Skeletal muscle satellite cell (primary cell): ENCODE measurements around the gene COMT.
"Not testable (repeated sequence)": the region's sequence is repeated elsewhere in the genome, so short reads cannot be mapped to it uniquely, and the experiment has no call there.

ENCODE experiments used
- H3K27me3 ChIP-seq: 2 replicates; pipeline ENCODE4 v1.7.0; 2013; ENCODE audit warnings: low read length; ENCODE audit not compliant: control insufficient read depth, insufficient read depth
- H3K36me3 ChIP-seq: 2 replicates; pipeline ENCODE4 v1.7.0; 2013; ENCODE audit warnings: mild to moderate bottlenecking, control low read depth, low read length; ENCODE audit not compliant: insufficient read depth
- H3K4me1 ChIP-seq: 2 replicates; pipeline ENCODE4 v1.7.0; 2013; ENCODE audit warnings: low read length; ENCODE audit not compliant: control insufficient read depth, insufficient read depth
- H3K4me2 ChIP-seq: 2 replicates; pipeline ENCODE4 v1.7.0; 2013; ENCODE audit warnings: mild to moderate bottlenecking, low read length
- H3K4me3 ChIP-seq: 2 replicates; pipeline ENCODE4 v1.7.0; 2013; ENCODE audit warnings: low read length
- H3K9ac ChIP-seq: 2 replicates; pipeline ENCODE4 v1.7.0; 2013; ENCODE audit warnings: mild to moderate bottlenecking, low read depth, low read length, moderate library complexity
- H3K9me3 ChIP-seq: replicated peaks from 2 replicates; pipeline ENCODE4 v1.7.0; 2013; ENCODE audit warnings: mild to moderate bottlenecking, control low read depth, low read length

The COMT gene

DNA sequence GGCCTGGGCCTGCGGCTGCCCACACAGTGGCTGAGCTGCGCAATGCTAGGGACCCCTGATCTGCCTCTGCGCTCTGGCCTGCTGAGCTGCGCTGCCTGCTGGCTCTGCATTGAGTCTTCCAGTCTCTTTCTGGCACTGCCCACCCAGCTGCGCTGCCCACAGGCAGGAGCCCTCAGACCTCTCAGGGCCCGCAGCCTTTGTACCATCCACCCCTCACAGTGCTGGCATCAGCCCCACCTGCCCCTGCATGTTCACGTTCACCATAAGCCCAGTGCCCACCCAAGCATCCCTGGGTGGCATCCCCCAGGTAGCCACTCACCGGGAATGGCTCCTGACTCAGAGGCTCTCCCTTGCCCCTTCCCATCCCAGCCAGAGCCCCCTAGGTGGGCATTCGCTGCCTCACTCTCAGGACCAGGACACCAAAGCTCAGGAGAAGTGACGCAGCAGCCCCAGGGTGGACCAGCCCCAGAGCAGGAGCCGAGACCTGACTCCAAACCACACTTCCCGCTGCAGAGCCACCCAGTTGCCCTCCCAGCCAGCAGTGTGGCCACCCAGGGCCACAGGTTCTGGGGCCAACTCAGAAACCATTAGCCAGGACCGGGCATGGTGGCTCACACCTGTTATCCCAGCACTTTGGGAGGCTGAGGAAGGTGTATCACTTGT lies 21.7 kb upstream of the COMT start:
- H3K4me3 ChIP-seq: no peak overlapping the region
- no peaks in the 10 kb centered on the region for H3K27me3 ChIP-seq
- H3K4me1 ChIP-seq: no peaks in the 10 kb centered on the region
- H3K9ac ChIP-seq: no peak overlapping the region
- no peaks in the 10 kb centered on the region for H3K9me3 ChIP-seq
- H3K4me2 ChIP-seq: no peak overlapping the region
- H3K36me3 ChIP-seq: peaks cover 34% of the 10 kb centered on the region

DNA sequence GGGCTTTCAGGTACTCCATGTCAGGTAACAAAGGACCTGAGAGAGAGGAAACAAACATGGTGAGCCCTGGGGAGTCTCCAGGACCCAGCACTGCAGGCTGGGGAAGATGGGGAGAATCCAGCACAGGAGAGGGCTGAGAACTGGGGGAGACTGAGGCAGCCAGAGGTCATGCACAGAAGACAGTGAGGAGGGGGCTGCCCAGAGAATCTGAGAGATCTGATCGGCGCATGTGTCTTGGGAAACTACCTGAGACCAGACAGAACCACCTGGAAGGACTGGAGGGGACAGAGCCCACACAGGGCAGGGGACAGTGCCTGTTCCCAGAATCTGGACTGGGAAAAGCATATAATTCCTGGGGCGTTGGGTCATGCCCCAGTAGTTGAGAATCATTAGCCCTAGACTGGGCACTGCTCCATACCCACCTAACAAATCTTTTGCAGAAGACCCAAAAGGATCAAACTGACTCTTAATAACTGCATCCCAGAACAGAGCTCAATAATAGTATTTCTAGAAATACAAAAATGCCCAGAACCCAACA lies 20.0 kb upstream of the COMT start:
- H3K36me3 ChIP-seq: peaks cover 21% of the 10 kb centered on the region
- H3K9ac ChIP-seq: no peak overlapping the region

DNA sequence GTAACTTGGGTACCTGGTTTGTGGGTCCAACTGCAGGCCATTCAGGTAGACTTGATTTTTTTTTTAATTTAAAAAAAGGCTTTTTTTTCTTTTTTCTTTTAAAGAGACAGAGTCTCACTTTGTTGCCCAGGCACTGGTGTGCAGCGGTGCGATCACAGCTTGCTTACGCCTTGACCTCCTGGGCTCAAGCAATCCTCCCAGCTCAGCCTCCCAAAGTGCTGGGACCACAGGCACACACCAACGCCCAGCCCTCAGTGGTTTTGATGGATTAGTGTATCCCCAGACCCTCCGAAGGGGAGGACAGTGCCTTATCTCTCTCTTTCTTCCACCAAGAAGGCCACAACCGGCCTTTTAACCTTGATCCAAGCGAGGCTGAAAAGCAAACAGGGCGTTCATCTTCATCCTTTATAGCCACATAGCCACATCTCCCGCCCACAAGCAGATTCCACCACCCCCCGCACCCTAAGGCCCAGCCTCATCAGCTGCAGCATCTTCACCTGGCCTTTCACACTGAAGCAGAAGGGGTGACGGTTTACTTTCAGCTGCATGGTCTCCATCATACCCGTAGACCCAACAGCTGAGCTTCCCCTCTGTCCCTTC lies 17.6 kb upstream of the COMT start:
- H3K27me3 ChIP-seq: no peaks in the 10 kb centered on the region
- no peaks in the 10 kb centered on the region for H3K4me1 ChIP-seq
- no peaks in the 10 kb centered on the region for H3K9me3 ChIP-seq
- H3K4me3 ChIP-seq: no peak overlapping the region
- H3K36me3 ChIP-seq: peaks cover 8% of the 10 kb centered on the region
- H3K9ac ChIP-seq: no peak overlapping the region
- no peak overlapping the region for H3K4me2 ChIP-seq

More for the DNA sequence above, 20.0 kb upstream of the COMT start:
- H3K9me3 ChIP-seq: no peaks in the 10 kb centered on the region
- no peaks in the 10 kb centered on the region for H3K27me3 ChIP-seq
- H3K4me1 ChIP-seq: no peaks in the 10 kb centered on the region
- no peak overlapping the region for H3K4me3 ChIP-seq
- no peak overlapping the region for H3K4me2 ChIP-seq

DNA sequence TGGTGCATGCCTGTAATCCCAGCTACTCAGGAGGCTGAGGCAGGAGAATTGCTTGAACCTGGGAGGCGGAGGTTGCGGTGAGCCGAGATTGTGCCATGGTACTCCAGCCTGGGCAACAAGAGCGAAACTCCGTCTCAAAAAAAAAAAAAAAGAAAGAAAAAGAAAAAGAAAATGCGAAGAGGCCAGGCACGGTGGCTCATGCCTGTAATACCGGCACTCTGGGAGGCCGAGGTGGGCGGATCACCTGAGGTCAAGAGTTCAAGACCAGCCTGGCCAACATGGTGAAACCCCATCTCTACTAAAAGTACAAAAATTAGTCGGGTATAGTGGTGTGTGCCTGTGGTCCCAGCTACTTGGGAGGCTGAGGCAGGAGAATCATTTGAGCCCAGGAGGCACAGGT lies 15.5 kb upstream of the COMT start:
- not testable (repeated sequence) for H3K4me1 ChIP-seq, H3K27me3 ChIP-seq, H3K36me3 ChIP-seq, H3K9ac ChIP-seq, H3K9me3 ChIP-seq, H3K4me2 ChIP-seq, H3K4me3 ChIP-seq

DNA sequence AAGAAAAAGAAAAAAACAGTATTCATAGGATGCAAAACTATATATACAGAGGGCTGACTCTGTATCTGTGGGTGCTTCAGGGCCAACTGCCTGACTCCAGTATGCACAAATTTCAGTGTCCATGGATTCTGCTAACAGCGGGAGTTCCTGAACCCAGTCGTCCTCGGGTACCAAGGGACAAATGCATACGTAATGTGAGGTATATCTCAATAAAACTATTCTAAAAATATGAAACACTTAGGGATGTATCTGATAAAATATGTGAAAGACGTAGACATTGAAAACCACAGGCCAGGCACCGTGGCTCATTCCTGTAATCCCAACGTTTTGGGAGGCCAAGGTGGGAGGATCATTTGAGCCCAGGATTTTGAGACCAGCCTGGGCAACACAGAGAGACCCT lies 13.9 kb upstream of the COMT start:
- no peak overlapping the region for H3K9ac ChIP-seq
- H3K4me3 ChIP-seq: no peak overlapping the region
- peaks cover 10% of the 10 kb centered on the region for H3K36me3 ChIP-seq

DNA sequence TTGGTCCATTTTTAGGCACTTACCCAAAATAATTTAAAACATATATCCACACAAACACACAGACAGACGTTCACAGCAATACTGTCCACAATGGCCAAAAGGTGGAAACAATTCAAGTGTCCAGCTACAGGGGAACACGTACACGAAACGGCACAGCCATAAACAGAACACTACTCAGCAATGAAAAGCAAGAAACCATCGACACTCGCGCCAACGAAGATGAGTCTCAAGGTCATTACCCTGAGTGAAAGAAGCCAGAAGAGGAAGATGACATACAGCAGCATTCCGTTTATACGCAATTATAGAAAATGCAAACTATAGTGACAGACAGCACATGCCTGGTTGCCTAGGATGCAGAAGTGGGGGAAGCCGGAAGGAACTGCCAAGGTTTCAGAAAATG lies 13.4 kb upstream of the COMT start:
- Histone ChIP-seq H3K4me2 (no peak overlapping the region), H3K36me3 (peaks cover 10% of the 10 kb centered on the region), H3K4me1 (no peaks in the 10 kb centered on the region), H3K27me3 (no peaks in the 10 kb centered on the region), H3K4me3 (no peak overlapping the region), H3K9ac (no peak overlapping the region), H3K9me3 (no peaks in the 10 kb centered on the region)

More for the DNA sequence above, 13.9 kb upstream of the COMT start:
- Histone ChIP-seq H3K4me2 (no peak overlapping the region), H3K9me3 (no peaks in the 10 kb centered on the region), H3K27me3 (no peaks in the 10 kb centered on the region), H3K4me1 (no peaks in the 10 kb centered on the region)

DNA sequence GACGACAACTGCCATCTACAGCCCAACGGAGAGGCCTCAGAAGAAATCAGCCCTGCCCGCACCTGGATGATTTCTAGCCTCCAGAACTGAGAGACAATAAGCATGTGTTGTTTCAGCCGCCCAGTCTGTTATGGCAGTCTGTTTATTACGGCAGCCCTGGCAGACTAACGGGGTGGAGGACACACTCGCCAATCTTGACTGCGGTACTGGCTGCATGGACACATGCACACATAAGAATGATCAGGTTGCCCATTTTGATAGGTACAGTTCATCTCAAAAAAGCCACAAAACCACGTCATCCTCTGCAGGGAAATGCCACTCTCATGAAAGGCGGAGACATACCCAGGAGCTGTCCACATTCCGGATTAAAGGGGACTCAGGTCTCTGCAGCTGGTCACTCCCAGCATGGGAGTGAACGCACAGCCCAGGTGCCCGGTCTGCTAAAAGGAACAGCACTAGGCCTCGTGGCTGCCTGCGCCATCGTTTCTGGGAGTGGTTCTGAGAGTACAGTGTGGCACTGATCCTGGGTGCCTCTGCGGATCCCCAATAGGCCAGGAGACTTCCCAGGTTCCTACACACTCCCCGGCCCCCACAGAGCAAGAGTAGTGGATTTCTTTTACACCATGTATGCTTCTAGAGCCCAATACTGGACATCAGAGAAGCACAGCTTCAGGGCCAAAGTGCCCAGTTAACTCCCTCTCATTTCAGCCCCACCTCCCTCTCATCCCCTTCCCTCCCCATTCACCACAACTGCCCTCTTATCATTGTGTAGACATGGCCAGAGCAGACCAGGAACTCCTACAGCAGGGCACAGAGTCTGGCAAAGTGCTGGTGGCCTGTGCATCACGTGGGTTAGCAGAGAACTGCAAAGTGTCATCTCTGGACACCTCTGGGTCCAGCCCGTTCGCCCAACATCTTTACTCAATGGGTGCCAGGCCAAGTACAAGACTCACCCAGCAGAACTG lies 11.7 kb upstream of the COMT start:
- no peak overlapping the region for H3K9ac ChIP-seq
- H3K27me3 ChIP-seq: no peaks in the 10 kb centered on the region
- H3K4me1 ChIP-seq: no peaks in the 10 kb centered on the region
- no peaks in the 10 kb centered on the region for H3K9me3 ChIP-seq
- peaks cover 6% of the 10 kb centered on the region for H3K36me3 ChIP-seq
- no peak overlapping the region for H3K4me3 ChIP-seq
- no peak overlapping the region for H3K4me2 ChIP-seq

DNA sequence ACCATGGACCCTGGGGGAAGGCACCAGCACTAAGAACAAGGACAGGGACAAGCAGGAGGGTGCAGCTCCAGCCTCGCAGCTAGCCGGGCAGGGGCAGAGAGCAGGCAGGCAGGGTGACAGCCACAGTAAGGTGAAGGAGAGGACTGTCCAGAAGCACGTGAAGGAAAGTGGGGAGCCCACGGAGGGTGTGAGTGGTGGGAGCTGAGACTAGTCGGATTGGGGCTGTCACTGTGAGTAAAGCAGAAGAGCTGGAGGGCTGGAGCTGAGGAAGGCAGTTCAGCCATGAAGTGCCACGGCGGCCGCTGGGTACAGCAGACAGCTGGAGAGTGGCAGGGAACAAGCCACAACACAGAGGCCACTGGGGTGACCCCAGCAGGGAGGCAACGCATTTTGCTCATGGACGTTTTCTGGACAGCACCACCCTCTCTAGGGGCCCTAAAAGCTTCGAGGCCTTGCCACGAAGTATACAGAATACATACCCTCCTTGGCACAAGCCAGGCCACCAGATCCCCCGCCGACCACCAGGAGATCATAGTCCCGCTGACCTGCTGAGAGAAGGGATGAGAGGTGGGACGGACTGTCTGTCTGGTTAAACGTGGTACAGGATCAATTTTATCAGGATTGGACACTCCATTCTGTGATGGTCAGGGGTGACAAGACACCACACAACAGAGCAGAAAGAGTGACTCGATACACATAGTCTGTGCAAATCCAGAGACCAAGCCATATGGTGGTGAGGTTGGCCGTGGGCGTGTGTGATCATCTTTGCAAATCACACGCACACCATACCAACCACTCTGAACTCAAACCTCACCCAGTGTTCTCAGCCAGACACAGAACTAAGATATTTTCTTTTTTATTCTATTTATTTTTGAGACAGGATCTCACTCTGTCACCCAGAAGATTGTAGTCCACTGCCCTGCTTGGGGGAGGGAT lies 10.8 kb upstream of the COMT start:
- H3K9me3 ChIP-seq: no peaks in the 10 kb centered on the region
- no peak overlapping the region for H3K4me3 ChIP-seq
- peaks cover 6% of the 10 kb centered on the region for H3K36me3 ChIP-seq
- H3K9ac ChIP-seq: no peak overlapping the region
- H3K27me3 ChIP-seq: no peaks in the 10 kb centered on the region
- no peaks in the 10 kb centered on the region for H3K4me1 ChIP-seq
- no peak overlapping the region for H3K4me2 ChIP-seq

DNA sequence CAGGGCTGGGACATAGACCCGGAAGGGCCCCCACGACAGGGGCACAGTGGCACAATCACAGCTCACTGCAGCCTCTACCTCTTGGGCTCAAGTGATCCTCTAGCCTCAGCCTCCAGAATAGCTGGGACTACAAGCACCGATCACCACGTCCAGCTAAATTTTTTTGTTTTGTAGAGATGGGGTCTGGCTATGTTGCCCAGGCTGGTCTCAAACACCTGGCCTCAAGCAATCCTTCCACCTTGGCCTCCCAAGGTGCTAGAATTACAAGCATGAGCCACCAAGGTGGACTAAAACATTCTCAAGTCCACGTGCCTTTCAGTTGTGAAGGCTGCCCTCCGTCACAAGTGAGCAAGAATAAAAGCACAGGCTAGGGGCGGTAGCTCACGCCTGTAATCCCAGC lies 10.1 kb upstream of the COMT start:
- H3K9ac ChIP-seq: no peak overlapping the region
- no peak overlapping the region for H3K4me2 ChIP-seq
- no peaks in the 10 kb centered on the region for H3K9me3 ChIP-seq
- no peaks in the 10 kb centered on the region for H3K4me1 ChIP-seq
- H3K4me3 ChIP-seq: no peak overlapping the region
- no peaks in the 10 kb centered on the region for H3K27me3 ChIP-seq
- H3K36me3 ChIP-seq: peaks cover 6% of the 10 kb centered on the region

DNA sequence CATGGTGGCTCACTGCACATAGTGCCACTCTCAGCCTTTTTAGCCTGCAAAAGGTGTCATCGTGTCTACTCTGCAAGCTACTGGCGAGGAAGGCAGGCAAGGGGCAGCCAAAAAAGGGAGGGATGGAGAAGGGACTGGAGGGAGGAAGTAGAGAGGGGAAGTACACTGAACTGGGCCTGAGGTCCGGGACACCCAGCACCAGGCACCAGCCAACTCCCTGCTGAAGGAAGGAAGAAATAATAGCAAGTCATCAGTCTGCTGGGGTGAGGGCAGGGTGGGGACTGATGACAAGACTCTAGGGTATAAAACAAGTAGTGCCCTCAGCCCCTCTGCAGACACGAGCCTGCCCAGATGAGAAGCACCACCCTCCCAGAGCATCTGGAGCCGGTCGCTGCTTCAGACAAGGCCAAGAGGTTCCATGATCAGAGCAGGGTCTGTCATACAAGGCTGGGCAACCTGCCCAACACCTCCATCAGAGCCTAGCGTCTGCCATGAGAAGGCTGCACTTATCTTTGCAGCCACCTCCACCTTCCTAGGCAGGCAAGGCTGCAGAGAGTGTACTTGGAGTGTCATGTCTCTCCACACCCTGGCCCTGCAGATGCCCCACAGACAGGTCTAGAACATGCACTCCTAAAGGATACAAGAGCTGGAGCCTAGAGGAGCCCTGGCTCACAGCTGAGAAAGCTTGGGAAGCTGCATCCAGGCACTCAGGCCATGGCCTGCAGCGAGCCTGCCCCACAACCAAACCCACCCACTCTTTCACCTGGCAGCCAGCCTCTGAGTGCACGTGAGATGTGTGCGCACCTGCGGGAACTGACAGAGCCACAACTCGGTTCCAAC lies 9.0 kb upstream of the COMT start:
- no peak overlapping the region for H3K9ac ChIP-seq

More for the DNA sequence above, 9.0 kb upstream of the COMT start:
- Histone ChIP-seq H3K4me3 (no peak overlapping the region), H3K4me1 (no peaks in the 10 kb centered on the region), H3K36me3 (peaks cover 6% of the 10 kb centered on the region), H3K4me2 (no peak overlapping the region), H3K9me3 (no peaks in the 10 kb centered on the region), H3K27me3 (no peaks in the 10 kb centered on the region)
